Endothelial cell of umbilical vein (primary cell): Measurements from ENCODE around the gene TRAPPC3. TPM values are rescaled to one million over a fixed set of nuclear protein-coding genes. Genes with fewer than 3 reads are reported as not detected.

ENCODE experiments used
- BruUV-seq: library from RNA; stranded (reverse); fragments of 400-500 nt; replicated peaks from 2 replicates; lab custom pipeline; 2021; lab: Mats Ljungman, UMichigan
- CTCF ChIA-PET: fragments of 300-600, 350-600 bp; sonication (Branson Sonifier 250); formaldehyde crosslinking; loops from one replicate; lab custom pipeline; 2021; ENCODE audit warnings: antibody characterized with exemption, inconsistent platforms; lab: Charles Lee
- POLR2A ChIA-PET: fragments of 300-600, 350-600 bp; sonication (Branson Sonifier 250); formaldehyde crosslinking; loops from one replicate; lab custom pipeline; 2021; ENCODE audit warnings: antibody characterized with exemption, inconsistent platforms; lab: Charles Lee
- DNase-seq: peaks from one replicate; pipeline ENCODE4 v3.0.0-alpha.2; 2011; ENCODE audit warnings: low read depth, low spot score
- FAIRE-seq: peaks from 2 replicates; lab custom pipeline; 2011; peaks lifted over from hg19 to GRCh38; lab: Jason Lieb, UNC
- H2AFZ ChIP-seq: 2 replicates; pipeline ENCODE4 v1.6.0; 2012; ENCODE audit warnings: low read depth, low read length, control low read depth, inconsistent platforms
- H3K27ac ChIP-seq: 2 replicates; pipeline ENCODE4 v1.5.1; 2011; ENCODE audit warnings: low read depth, mild to moderate bottlenecking, control low read depth, low read length, moderate library complexity; ENCODE audit not compliant: insufficient read depth
- H3K27me3 ChIP-seq, 2 experiments: 2 replicates each; pipeline versions ENCODE4 v1.6.0 to v1.6.1; 2011; ENCODE audit warnings: low read length in 2 of 2, mixed read lengths in 1 of 2; ENCODE audit not compliant: control insufficient read depth in 2 of 2, insufficient read depth in 2 of 2
- H3K36me3 ChIP-seq, 2 experiments: 2 replicates in 1 of 2; 3 replicates in 1 of 2; pipeline ENCODE4 v1.5.1; 2011; ENCODE audit warnings: low read length in 2 of 2, mild to moderate bottlenecking in 1 of 2, moderate library complexity in 1 of 2; ENCODE audit not compliant: control insufficient read depth in 2 of 2, insufficient read depth in 2 of 2; ENCODE audit errors: extremely low read depth in 1 of 2
- H3K4me1 ChIP-seq: 3 replicates; pipeline ENCODE4 v1.5.1; 2011; ENCODE audit warnings: mild to moderate bottlenecking, low read length; ENCODE audit not compliant: control insufficient read depth, insufficient read depth; ENCODE audit errors: extremely low read depth
- H3K4me2 ChIP-seq: 2 replicates; pipeline ENCODE4 v1.6.1; 2011; ENCODE audit warnings: low read length, control low read depth, mixed read lengths; ENCODE audit not compliant: insufficient read depth
- H3K4me3 ChIP-seq, 3 experiments: fragments of 200-600 bp in 1 of 3; sonication (generic), shearing (Covaris generic) in 1 of 3; replicated peaks in 1 of 3; 2 replicates each; pipeline ENCODE4 v1.5.1; 2011 to 2016; ENCODE audit warnings: control low read depth in 3 of 3, low read length in 3 of 3, mild to moderate bottlenecking in 2 of 3, inconsistent platforms in 1 of 3, low read depth in 1 of 3, moderate library complexity in 1 of 3; ENCODE audit not compliant: insufficient read depth in 1 of 3
- H3K79me2 ChIP-seq: 2 replicates; pipeline ENCODE4 v1.6.0; 2012; ENCODE audit warnings: low read length, inconsistent platforms; ENCODE audit not compliant: control insufficient read depth, insufficient read depth
- H3K9ac ChIP-seq: replicated peaks from 2 replicates; pipeline ENCODE3; 2011; ENCODE audit warnings: low read length, control low read depth; ENCODE audit not compliant: insufficient read depth; ENCODE audit errors: extremely low read depth
- H3K9me1 ChIP-seq: replicated peaks from 3 replicates; pipeline ENCODE4 v1.6.0; 2011; ENCODE audit warnings: mild to moderate bottlenecking, low read length; ENCODE audit not compliant: control insufficient read depth, insufficient read depth; ENCODE audit errors: extremely low read depth
- H3K9me3 ChIP-seq: replicated peaks from 2 replicates; pipeline ENCODE4 v1.5.1; 2012; ENCODE audit warnings: low read length, inconsistent platforms; ENCODE audit not compliant: control insufficient read depth, insufficient read depth
- H4K20me1 ChIP-seq: replicated peaks from 2 replicates; pipeline ENCODE3; 2011; ENCODE audit warnings: mild to moderate bottlenecking, low read length; ENCODE audit not compliant: control insufficient read depth, insufficient read depth; ENCODE audit errors: extremely low read depth
- EZH2 ChIP-seq: IDR thresholded peaks from 2 replicates; pipeline ENCODE4 v1.6.1; 2012; ENCODE audit warnings: borderline replicate concordance, low read depth, mild to moderate bottlenecking, moderate library complexity, low read length, inconsistent platforms; ENCODE audit not compliant: severe bottlenecking
- FOS ChIP-seq: IDR thresholded peaks from 2 replicates; pipeline ENCODE4 v1.6.1; 2011; ENCODE audit warnings: mild to moderate bottlenecking, low read length, moderate library complexity, borderline replicate concordance; ENCODE audit not compliant: insufficient read depth
- GATA2 ChIP-seq: IDR thresholded peaks from 2 replicates; pipeline ENCODE4 v1.7.0; 2011; ENCODE audit warnings: low read depth, mild to moderate bottlenecking, moderate library complexity, mixed read lengths, low read length; ENCODE audit not compliant: insufficient read length, insufficient read depth
- JUN ChIP-seq: IDR thresholded peaks from 2 replicates; pipeline ENCODE4 v1.6.1; 2011; ENCODE audit warnings: borderline replicate concordance, low read depth; ENCODE audit not compliant: insufficient read length, insufficient read depth
- MYC ChIP-seq: IDR thresholded peaks from one replicate; pipeline ENCODE4 v1.6.1; 2011; ENCODE audit warnings: mild to moderate bottlenecking, low read depth, low read length
- POLR2A ChIP-seq: IDR thresholded peaks from 2 replicates; pipeline ENCODE4 v1.6.1; 2012; ENCODE audit warnings: low read depth, mild to moderate bottlenecking, control low read depth, low read length
- POLR2AphosphoS5 ChIP-seq: IDR thresholded peaks from 2 replicates; pipeline ENCODE4 v1.6.1; 2012; ENCODE audit warnings: low read depth, mild to moderate bottlenecking, control low read depth, low read length, moderate library complexity; ENCODE audit not compliant: insufficient read depth
- dilution Hi-C: fragments of 300-500 bp; cut with MboI; formaldehyde crosslinking; loops from one replicate; pipeline ENCODE4 v1.15.0; 2019; ENCODE audit warnings: low sequenced_read_pairs; ENCODE audit not compliant: extremely low pct_ligation_motif_present
- intact Hi-C: fragments of 100-400 bp; cut with micrococcal nuclease; formaldehyde crosslinking; loops from one replicate; pipeline ENCODE4 v1.10.0; 2022
- polyA plus RNA-seq, 4 experiments: library from polyadenylated mRNA; depleted of rRNA in 3 of 4; stranded (reverse) in 3 of 4; unstranded in 1 of 4; fragments of >200 nt; gene quantifications; 2 replicates each; pipeline versions ENCODE4 v1.2.1 to v1.2.3, GENCODE V29; 2011 to 2012; ENCODE audit warnings: missing spikeins in 1 of 4
- total RNA-seq: library from RNA; stranded (reverse); gene quantifications from 2 replicates; pipeline ENCODE4 v1.2.3, GENCODE V29; 2021
- TF ChIP-seq, protein P1 (sequence below): IDR thresholded peaks from 2 replicates; pipeline ENCODE4 v1.6.1; 2011; ENCODE audit not compliant: insufficient read depth, insufficient read length
- TF ChIP-seq, protein P2 (sequence below), 2 donors: IDR thresholded peaks; 1 replicate in 1 of 2; 2 replicates in 1 of 2; pipeline ENCODE4 v1.5.1; 2011; ENCODE audit warnings: low read length in 2 of 2, mild to moderate bottlenecking in 2 of 2, moderate library complexity in 2 of 2, control low read depth in 1 of 2, inconsistent platforms in 1 of 2, low read depth in 1 of 2; ENCODE audit not compliant: insufficient read depth in 1 of 2; ENCODE audit errors: extremely low read depth in 1 of 2

The TRAPPC3 gene
- total and polyA plus RNA-seq, 2 donors (not counting 3 experiments of a cell fraction or from before 2014, with no cell fraction given) = 93.4 to 125 TPM

DNA sequence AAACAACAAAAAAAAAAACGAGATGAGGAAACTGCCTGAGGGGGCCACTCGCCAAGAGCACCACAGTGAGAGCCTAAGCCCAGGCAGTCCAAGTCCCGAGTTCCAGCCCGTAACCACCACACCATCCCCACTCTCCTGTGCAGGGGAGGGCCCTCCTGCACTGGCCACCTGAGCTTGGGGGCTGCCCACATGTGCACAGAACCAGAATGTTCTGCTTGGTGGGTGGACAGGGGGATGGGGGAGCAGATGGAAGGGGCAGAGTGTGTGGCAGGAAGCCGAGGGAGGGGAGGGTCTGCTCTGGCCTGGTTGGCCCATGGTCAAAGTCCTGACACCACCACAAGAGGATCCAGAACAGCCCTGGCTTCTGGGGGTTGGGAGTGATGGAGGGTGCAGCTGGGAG lies 43.0 kb downstream of the TRAPPC3 start:
- H3K36me3 ChIP-seq = no peaks in the 10 kb centered on the region
- H2AFZ ChIP-seq = no peak overlapping the region
- no peaks in the 10 kb centered on the region for H3K79me2 ChIP-seq
- no peak overlapping the region for H3K4me3 ChIP-seq
- FAIRE-seq (no peak), DNase-seq (no peak)
- no peaks in the 10 kb centered on the region for H3K9me3 ChIP-seq
- no peaks in the 10 kb centered on the region for H3K4me1 ChIP-seq
- CTCF ChIA-PET = interaction anchor here (1.3 to 13.8 kb wide), 4 partner anchors 9 to 194 kb away, joined by 5 to 233 read pairs (median 8); no protein-coding TSS in a partner anchor
- H3K4me2 ChIP-seq = no peak overlapping the region
- TF ChIP-seq EZH2 (no peak), JUN (no peak), GATA2 (no peak), FOS (no peak), POLR2A (no peak), MYC (no peak), POLR2AphosphoS5 (no peak)
- TF ChIP-seq, protein P1, sequence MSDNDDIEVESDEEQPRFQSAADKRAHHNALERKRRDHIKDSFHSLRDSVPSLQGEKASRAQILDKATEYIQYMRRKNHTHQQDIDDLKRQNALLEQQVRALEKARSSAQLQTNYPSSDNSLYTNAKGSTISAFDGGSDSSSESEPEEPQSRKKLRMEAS = no peak
- TF ChIP-seq, protein P2, sequence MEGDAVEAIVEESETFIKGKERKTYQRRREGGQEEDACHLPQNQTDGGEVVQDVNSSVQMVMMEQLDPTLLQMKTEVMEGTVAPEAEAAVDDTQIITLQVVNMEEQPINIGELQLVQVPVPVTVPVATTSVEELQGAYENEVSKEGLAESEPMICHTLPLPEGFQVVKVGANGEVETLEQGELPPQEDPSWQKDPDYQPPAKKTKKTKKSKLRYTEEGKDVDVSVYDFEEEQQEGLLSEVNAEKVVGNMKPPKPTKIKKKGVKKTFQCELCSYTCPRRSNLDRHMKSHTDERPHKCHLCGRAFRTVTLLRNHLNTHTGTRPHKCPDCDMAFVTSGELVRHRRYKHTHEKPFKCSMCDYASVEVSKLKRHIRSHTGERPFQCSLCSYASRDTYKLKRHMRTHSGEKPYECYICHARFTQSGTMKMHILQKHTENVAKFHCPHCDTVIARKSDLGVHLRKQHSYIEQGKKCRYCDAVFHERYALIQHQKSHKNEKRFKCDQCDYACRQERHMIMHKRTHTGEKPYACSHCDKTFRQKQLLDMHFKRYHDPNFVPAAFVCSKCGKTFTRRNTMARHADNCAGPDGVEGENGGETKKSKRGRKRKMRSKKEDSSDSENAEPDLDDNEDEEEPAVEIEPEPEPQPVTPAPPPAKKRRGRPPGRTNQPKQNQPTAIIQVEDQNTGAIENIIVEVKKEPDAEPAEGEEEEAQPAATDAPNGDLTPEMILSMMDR (IDR thresholded peaks at IDR 0.05; ENCODE audit: extremely low read depth in 1 of 2, insufficient read depth in 1 of 2, low read depth in 1 of 2, low read length in 2 of 2) = no peak
- H3K27me3 ChIP-seq = no peaks in the 10 kb centered on the region
- H3K27ac ChIP-seq = no peak overlapping the region
- H4K20me1 ChIP-seq = no peaks in the 10 kb centered on the region
- dilution Hi-C loops = no loop called here
- intact Hi-C loops = no loop called here
- H3K9ac ChIP-seq = no peak overlapping the region
- no peaks in the 10 kb centered on the region for H3K9me1 ChIP-seq
- POLR2A ChIA-PET = no interaction called here
- no TSS peak for BruUV-seq
